ENCODE measurements around the gene CEP44.

- TF ChIP-seq CTCF (conservative IDR thresholded peaks at IDR 0.05; ENCODE audit: low read depth, low read length), result no peak
- TF ChIP-seq EZH2 (IDR thresholded peaks at IDR 0.05; ENCODE audit: low read length, unreplicated experiment), result no peak
Observed at GRCh38 chr4:174373821-174374220, 90.1 kb downstream of the CEP44 start.
